ENCODE data around the gene PHC2. TPM values are rescaled to one million over a fixed set of nuclear protein-coding genes. Genes with fewer than 3 reads are reported as not detected.

PHC2 gene
- total RNA-seq, 1 experiment from 2014 or later: 61.7 TPM

DNA sequence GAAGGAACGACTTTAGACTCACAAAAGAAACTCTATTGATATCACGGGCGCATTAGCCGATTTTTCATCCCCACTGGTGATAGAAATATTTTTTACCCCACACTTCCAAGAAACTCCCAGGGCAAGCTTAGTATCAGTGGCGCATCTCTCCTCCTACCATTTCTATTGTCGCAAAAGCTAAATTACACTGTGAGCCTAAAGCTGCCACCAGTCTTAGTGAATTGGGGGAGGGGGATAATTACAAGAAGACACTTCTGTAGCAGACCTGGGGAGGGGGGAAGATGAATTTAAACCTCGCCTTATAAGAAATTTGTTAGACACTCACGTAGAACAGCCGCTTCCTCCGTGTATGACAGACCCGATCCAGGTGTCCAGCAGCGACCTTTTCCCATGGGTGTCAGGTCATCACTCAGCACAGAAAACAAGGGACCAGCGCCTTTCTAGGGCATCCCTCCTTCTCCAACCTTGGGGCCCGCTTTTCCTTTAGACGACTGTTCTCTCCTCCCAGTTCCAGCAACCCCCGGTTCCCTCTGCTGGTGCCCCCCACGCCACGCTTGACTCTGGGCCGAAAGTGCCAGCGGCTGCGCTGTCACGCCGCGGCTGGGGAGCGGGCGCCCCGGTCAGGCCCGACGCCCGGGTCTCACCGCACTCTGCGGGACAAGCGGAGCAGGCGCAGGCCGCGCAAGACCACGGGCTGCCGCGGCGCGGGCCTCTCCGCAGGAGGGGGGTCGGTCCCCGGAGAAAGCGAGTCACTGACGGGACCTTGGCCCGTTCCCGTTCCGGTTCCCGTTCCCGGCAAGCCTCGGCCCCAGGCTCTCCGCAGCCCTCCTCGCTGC lies 821 bp downstream of the PHC2 start:
- in situ Hi-C loops (cut with HindIII; ENCODE audit: low pct_unique_long_range_greater_than_20kb, low sequenced_read_pairs): no loop called here
- DNase-seq (ENCODE audit: low read depth, low spot score): no peak

DNA sequence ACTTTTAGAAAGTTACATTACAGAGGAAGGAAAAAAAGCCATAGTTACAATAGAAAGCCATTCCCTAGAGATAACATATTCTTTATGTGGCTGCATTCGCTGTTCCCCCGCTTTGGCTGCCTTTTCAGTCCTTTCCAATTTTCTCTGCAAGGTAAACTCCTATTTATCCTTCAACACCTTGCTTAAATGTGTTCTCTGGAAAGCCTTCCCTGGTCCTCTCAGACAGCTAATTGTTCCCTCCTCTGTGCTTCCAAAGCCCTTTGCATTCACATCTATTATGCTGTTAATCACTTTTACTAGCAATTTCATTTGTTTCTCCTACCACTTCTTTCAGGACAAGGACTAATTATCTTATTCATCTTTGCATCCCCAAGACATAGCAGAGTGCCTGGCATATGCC lies 1.6 kb downstream of the PHC2 start:
- in situ Hi-C loops (cut with HindIII; ENCODE audit: low pct_unique_long_range_greater_than_20kb, low sequenced_read_pairs): no loop called here
- no peak for DNase-seq (ENCODE audit: low read depth, low spot score)

DNA sequence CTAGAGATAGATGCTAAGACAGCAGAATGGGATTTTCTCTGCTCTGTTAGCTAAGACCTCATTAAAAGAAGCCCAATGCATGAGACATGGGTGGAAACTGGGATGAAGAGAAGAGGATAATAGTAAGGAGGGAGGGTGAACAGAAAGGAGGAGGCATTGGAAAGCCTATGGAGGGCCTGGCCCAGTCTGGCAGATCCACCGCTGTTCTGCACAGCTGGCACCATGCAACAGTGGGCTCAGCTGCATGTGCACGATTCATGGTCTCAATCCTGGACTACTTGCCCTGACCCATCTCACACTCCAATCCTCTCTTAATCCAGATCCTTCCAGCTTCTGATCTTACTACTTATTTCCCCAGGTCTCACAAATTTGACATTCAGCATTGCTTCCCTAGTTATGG lies 2.2 kb downstream of the PHC2 start:
- no peak for DNase-seq (ENCODE audit: low read depth, low spot score)

DNA sequence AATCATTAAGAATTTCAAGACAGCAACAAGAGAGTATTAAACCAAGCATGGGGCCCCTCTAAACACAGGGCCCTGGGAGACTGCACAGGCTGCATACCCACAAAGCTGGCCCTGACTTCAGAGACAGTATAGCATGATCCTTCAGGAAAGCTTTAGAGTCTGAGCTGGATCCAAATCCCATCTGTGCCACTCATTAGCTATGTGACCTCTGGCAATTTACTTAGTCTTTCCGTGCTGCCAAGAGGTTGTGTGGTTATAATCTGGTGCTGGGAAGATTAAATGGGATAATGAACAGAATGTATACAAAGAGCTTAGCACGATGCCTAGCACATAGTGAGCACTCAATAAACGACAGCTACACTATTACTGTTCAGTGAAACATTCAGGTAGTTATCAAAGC lies 4.0 kb downstream of the PHC2 start:
- no peak for DNase-seq (ENCODE audit: low read depth, low spot score)
- in situ Hi-C loops (cut with HindIII; ENCODE audit: low pct_unique_long_range_greater_than_20kb, low sequenced_read_pairs): no loop called here

More for the DNA sequence above, 2.2 kb downstream of the PHC2 start:
- in situ Hi-C loops (cut with HindIII; ENCODE audit: low pct_unique_long_range_greater_than_20kb, low sequenced_read_pairs): no loop called here

DNA sequence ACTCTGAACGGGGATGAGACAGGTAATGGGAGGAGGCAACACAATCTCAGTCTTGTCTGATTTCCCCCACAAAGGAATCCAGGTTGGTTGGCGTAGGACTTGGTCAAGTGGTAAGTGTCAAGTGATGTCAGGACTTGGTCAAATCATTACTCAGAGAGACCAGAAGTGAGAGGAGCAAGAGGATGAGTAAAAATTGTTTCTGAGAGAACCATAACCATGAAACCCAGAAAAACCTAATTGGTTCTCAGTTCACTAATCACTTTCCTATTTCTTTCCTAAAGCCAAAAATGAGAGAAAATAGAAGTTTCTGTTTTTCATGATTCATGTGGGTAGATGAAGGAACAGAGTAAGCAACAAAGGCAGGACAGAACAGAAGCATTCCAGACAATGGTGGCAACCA lies 5.0 kb downstream of the PHC2 start:
- in situ Hi-C loops (cut with HindIII; ENCODE audit: low pct_unique_long_range_greater_than_20kb, low sequenced_read_pairs): no loop called here
- no peak for DNase-seq (ENCODE audit: low read depth, low spot score)

DNA sequence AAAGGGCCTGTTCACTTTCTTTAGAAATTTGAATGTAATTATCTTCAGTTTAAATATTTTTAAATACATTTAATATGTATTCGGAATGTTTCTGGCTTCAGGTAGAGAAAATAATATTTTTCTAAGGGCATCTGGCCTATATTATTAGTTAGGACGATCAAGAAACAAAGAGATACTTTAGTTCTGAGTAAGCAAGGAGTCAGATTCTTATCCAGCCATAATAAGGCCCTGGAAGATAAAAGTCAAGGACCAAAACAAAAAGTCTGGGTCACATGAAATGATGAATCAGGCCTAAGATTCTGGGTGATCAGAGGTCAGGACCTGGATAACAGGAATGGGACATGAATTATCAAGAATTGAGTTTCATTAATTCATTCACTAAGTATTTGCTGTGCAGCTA lies 6.3 kb downstream of the PHC2 start:
- in situ Hi-C loops (cut with HindIII; ENCODE audit: low pct_unique_long_range_greater_than_20kb, low sequenced_read_pairs): no loop called here

DNA sequence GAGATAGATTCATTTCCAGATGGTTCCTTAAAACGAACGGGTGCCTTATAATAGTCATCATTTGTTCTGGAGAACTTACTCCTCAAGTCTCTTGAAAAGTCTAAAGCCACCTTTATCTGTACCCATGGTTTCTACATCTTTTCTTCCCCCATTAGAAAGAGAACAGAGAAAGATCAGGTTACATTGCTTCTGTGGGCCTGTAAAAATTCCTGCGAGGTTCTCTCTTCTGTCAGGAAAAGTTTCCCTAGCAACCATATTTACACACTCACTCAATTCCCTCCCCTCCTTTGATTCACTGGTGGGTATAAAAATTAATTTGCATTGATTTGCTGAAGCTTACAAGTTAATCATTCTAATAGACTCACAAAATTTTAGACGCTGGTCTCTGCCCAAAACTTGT lies 6.7 kb downstream of the PHC2 start:
- in situ Hi-C loops (cut with HindIII; ENCODE audit: low pct_unique_long_range_greater_than_20kb, low sequenced_read_pairs): no loop called here
- DNase-seq (ENCODE audit: low read depth, low spot score): no peak

More for the DNA sequence above, 6.3 kb downstream of the PHC2 start:
- no peak for DNase-seq (ENCODE audit: low read depth, low spot score)

DNA sequence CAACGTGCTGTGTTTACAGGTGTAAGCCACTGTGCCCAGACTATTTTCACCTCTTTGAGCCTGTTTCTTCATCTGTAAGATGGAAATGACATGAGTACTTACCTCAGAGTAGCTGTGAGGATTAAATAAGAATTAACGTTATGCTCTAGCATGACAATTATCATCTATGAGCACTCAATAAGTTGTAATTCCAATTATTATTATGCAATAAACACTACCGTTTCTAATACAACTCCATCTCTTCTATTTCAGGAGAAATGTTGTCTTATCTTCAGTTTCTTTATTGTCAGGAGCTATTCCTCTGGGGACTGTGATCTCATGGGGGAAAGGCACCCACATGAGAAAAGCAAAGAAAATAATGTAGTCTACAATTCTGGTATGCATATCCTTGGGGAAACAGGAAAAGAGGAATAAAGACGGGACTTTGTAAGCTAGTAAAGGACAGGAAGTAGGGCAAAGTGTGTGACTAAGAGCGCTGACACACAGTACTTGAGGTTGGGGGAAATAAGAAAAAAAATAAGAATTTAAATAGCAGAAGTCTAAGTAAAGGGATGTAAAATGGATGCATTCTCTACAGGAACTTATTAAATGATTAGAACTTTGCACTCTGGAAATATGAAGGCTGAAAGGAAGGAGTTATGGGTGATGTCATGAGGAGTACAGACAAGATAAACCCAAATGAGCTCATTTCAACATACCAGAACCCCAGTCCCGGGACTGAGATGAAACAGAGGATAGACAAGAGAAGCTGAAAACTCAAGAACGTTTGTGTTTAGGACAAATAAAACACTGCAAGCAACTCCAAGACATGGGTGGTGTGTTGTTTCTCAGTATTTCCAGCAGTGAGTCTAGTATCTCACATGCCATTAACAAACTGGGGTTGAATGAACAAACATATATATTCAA lies 9.8 kb downstream of the PHC2 start:
- DNase-seq (ENCODE audit: low read depth, low spot score): peak; percentile 44
- in situ Hi-C loops (cut with HindIII; ENCODE audit: low pct_unique_long_range_greater_than_20kb, low sequenced_read_pairs): no loop called here

DNA sequence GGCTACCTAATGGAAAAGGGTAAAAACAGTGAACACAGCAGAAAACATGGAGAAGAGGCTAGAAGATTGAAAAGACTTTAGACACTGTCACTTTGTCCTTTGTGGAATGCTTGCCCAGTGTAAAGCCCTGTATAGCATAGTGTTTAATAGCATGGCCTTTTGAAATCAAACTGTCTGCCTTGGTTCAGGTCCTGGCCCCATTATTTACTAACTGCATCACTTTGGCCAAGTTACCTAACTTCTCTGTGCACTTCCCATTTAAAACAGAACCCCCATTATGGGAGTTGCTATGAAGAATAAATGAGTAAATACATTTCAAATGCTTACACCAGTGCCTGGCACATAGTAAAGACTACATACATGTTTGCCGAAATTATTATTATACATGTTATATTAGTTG lies 12.1 kb downstream of the PHC2 start:
- in situ Hi-C loops (cut with HindIII; ENCODE audit: low pct_unique_long_range_greater_than_20kb, low sequenced_read_pairs): no loop called here
- DNase-seq (ENCODE audit: low read depth, low spot score): no peak

DNA sequence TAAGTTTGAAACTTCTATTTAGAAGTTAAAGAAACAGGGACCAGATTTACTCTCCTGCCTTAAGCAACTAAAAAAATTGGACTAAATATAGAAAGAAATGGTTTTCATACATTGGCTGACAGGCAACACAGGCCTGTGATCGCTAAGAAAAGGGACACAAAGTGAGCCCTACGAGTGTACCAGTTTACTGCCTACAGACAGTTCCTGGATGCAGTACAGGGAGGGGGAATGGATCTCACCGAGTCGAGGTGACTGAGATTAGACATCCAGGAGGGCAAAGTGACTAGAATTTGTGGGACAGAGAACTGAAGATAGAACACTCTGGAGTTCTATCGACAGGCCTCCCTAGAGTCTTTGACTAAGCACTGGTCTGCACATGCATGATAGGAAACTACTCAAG lies 16.0 kb downstream of the PHC2 start:
- in situ Hi-C loops (cut with HindIII; ENCODE audit: low pct_unique_long_range_greater_than_20kb, low sequenced_read_pairs): no loop called here
- DNase-seq (ENCODE audit: low read depth, low spot score): no peak

DNA sequence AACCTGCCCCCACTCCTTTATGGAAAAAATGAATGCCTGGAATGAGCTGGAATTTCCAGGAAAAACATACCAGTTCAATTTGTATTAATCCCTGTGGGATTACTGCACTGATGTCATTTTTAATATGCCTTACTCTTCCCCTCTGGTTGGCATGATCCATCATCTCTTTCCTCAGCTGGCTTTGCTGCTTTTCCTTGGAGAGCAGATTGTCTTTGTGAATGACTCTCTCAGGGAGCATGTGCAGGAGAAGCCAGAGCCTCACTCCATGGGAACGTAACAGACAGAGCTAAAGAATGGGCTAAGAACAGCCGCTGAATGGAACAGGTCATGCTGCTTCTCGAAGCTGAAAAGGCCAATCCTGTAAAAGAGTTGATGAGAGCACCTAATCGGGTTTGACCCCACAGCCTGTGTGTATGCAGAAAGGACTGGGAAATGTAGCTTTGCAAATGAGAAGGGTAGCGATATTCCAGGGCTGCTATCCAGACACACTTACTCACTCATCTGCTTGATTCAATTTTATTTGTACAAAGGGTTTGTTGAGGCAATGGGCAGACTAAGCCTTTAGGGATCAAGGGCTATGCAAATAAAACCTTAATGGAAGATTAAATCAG lies 20.7 kb downstream of the PHC2 start:
- in situ Hi-C loops (cut with HindIII; ENCODE audit: low pct_unique_long_range_greater_than_20kb, low sequenced_read_pairs): no loop called here
- peak; percentile 32 for DNase-seq (ENCODE audit: low read depth, low spot score)

DNA sequence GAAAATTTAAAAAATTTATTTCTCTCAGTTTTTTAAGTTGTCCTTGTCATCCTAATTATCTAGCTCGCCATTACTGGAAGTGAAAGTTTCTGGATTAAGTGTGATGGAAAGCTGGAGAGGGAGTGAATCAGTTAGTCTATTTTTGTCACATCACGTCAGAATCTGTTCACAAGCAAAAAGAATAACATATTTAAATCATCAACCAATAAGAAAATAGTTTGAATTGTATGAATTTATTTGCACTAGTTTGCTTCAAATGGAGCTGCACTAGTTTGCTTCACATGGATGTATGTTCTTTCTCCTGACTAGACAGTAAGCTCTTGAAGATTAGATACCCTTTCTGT lies 22.8 kb downstream of the PHC2 start:
- no peak for DNase-seq (ENCODE audit: low read depth, low spot score)
- in situ Hi-C loops (cut with HindIII; ENCODE audit: low pct_unique_long_range_greater_than_20kb, low sequenced_read_pairs): no loop called here

DNA sequence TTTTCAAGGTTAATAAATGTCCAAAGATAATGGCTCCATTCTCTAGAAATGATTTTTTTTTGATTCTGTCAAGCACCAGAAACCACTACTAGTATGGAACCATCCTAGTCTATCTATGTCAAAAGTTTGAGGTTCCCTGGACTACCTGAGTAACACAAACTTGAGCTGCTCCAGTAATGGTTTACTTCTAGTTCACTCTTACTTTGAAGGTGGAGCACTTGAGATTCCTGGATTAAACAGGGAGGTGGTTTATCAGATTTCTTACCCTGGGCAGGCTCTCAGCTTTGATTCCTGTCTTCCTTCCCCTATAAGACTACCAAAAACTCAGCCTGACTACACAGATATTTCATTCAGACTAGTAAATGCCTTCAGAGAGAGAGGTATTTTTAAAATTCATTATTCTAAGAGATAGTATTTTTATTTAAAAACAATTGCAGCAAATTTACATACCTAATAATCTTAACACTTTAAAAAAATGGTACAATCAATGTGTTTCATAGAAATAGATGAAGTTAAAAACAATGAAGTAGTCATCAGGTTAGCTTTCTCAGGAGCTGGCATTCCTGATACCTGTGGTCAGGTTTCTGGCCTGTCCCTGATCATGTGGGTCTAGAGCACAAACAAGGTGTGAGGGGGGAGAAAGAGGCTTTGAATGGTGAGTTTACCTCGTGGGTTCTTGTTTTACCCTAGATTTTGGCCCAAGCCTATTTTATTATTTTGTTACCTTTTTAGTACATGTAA lies 23.4 kb downstream of the PHC2 start:
- DNase-seq (ENCODE audit: low read depth, low spot score): no peak
- in situ Hi-C loops (cut with HindIII; ENCODE audit: low pct_unique_long_range_greater_than_20kb, low sequenced_read_pairs): no loop called here

DNA sequence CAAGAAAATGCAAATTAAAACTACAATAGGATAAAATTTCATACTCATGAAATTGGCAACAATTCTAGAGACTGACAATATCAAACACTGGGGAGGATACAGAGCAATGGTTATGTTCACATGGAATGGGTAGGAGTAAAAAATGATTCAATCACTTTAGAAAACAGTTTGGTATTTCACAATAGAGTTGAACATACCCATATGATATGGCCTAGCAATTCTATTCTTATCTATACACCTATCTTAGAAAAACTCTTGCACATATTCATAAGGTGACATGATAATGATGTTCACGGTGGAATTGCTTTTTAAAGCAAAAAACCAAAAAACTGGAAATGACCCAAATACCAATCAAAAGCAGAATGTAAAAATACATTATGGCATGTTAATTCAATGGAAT lies 28.7 kb downstream of the PHC2 start:
- in situ Hi-C loops (cut with HindIII; ENCODE audit: low pct_unique_long_range_greater_than_20kb, low sequenced_read_pairs): no loop called here
- DNase-seq (ENCODE audit: low read depth, low spot score): no peak

DNA sequence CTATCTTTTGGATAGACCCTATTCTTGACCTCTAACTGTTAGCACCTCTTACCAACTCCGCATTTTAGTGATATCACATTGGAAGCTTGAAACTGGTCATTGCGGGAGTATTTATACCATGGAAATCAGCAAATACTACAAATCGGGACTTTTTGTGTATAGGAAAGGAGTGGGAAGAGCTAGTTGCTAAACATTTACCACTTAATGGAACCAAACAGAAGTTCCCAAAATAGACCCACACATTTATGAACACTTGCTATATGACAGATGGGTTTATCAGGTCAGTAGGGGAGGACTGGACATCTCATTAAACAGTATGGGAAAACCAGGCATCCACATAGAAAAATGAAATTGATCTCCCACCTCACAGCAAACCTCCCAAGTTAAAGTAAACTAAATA lies 29.4 kb downstream of the PHC2 start:
- DNase-seq (ENCODE audit: low read depth, low spot score): no peak
- in situ Hi-C loops (cut with HindIII; ENCODE audit: low pct_unique_long_range_greater_than_20kb, low sequenced_read_pairs): no loop called here

DNA sequence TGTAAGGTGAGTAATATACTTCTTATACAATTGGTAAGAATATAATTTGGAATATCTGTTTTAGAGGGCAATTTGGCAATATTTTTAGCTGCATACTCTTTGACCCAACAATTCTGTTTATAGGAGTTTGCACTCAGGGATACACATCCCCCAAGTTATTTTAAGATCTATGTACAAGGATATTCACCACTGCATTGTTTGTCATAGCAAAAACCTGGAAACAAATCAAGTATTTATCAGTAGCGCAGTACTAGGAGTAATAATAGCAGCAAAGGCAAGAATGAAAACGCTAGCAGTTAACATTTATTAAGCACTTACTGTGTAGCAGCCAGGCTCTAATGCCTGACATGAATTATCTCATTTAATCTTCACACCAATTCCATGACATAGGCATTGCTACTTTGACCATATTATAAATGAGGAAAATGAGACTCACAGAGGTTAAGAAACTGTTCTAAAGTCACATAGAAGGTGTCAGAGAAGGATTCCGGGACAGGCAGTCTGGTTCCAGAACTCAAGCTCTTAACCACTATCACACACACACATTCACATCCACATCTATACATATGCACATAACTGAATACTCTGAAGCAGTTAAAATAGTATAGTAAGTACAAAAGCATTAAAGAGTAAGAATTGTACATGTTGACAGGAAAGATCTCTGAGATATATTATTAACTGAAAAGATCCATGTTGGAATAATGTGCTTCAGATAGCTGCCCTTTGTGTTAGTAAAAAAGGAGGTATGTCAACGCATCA lies 30.6 kb downstream of the PHC2 start:
- in situ Hi-C loops (cut with HindIII; ENCODE audit: low pct_unique_long_range_greater_than_20kb, low sequenced_read_pairs): no loop called here
- DNase-seq (ENCODE audit: low read depth, low spot score): no peak

DNA sequence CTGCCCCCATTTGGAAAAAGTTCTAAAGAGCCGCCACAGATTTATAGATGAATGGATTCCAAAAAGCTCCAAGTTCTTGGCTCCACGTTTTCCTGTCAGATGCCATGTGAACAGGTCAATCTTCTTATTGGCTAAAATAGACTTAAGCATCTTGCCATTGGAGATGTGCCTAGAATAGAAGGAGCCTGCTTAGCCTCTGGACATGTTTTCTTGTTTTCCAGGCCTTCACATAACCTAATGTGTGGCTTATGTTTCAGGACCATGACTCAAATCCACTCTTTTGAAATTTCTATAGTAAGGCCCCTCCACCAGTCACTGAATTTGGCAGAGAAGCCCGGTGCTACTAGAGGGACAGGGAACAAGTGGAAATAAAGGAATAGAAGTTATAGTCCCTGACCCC lies 31.5 kb downstream of the PHC2 start:
- in situ Hi-C loops (cut with HindIII; ENCODE audit: low pct_unique_long_range_greater_than_20kb, low sequenced_read_pairs): no loop called here
- no peak for DNase-seq (ENCODE audit: low read depth, low spot score)
